Glutamatergic neuron (in vitro differentiated cells): ENCODE measurements around the gene ARHGAP33. TPM values are rescaled to one million over a fixed set of nuclear protein-coding genes. Genes with fewer than 3 reads are reported as not detected.

Source experiments
- DNase-seq: peaks from one replicate; pipeline ENCODE4 v3.0.0; 2022
- H3K27ac Mint-ChIP-seq: one replicate; pipeline ENCODE4 v1.8.0; 2020; ENCODE audit warnings: mild to moderate bottlenecking, mixed read lengths, inconsistent platforms; ENCODE audit not compliant: unreplicated experiment
- H3K27me3 Mint-ChIP-seq: one replicate; pipeline ENCODE4 v1.8.0; 2020; ENCODE audit warnings: mild to moderate bottlenecking, moderate library complexity, mixed read lengths, inconsistent platforms; ENCODE audit not compliant: unreplicated experiment
- H3K36me3 Mint-ChIP-seq: one replicate; pipeline ENCODE4 v1.8.0; 2020; ENCODE audit warnings: mild to moderate bottlenecking, mixed read lengths, inconsistent platforms; ENCODE audit not compliant: unreplicated experiment
- H3K4me1 Mint-ChIP-seq: one replicate; pipeline ENCODE4 v1.8.0; 2020; ENCODE audit warnings: mild to moderate bottlenecking, low read depth, mixed read lengths, inconsistent platforms; ENCODE audit not compliant: unreplicated experiment
- H3K4me3 Mint-ChIP-seq: one replicate; pipeline ENCODE4 v1.8.0; 2020; ENCODE audit warnings: mild to moderate bottlenecking, mixed read lengths, inconsistent platforms; ENCODE audit not compliant: unreplicated experiment
- H3K9me3 Mint-ChIP-seq: one replicate; pipeline ENCODE4 v1.8.0; 2020; ENCODE audit warnings: mild to moderate bottlenecking, moderate library complexity, mixed read lengths, inconsistent platforms; ENCODE audit not compliant: unreplicated experiment
- CTCF ChIP-seq: fragments of 200-600 bp; sonication (generic); IDR thresholded peaks from one replicate; pipeline ENCODE4 v1.5.0; 2021; ENCODE audit not compliant: partially characterized antibody, unreplicated experiment
- total RNA-seq: library from RNA; stranded (reverse); fragmentation: NEBNext Ultra II Directional; extraction: Animal tissue kit (Norgen Biotek cat#: 25700); gene quantifications from one replicate; pipeline ENCODE4 v1.2.1, GENCODE V29; 2021; ENCODE audit not compliant: unreplicated experiment

Gene ARHGAP33
- total RNA-seq, 1 donor from 2014 or later, result 180 TPM

- peaks cover 15% of the 10 kb centered on the region for H3K4me1 Mint-ChIP-seq
- TF ChIP-seq CTCF, result no peak
- H3K4me3 Mint-ChIP-seq, result no peak overlapping the region
- peaks cover 8% of the 10 kb centered on the region for H3K36me3 Mint-ChIP-seq
- peaks cover 19% of the 10 kb centered on the region for H3K27me3 Mint-ChIP-seq
- H3K27ac Mint-ChIP-seq, result no peak overlapping the region
- no peak for DNase-seq
- peaks cover 10% of the 10 kb centered on the region for H3K9me3 Mint-ChIP-seq
Observed at GRCh38 chr19:35780717-35781116, 5.4 kb downstream of the ARHGAP33 start.

DNA sequence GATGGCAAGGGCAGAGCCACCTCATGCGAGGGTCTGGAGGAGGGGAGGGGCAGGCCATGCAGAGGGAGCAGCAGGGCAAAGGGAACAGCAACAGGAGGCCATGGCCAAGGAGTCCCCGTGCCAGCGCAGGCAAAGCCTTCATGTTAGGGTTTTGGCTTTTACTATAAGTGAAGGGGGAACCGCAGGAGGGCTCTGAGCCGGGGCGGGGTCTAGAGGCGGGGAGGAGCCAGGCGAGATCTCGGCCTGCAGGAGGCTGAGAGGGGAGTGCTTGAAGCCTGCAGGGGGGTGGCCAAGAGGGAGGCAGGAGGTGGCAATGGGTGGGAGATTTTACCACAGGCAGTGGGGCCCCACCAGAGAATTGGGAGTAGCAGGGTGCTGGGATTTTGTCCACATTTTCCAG, 6.3 kb downstream of the ARHGAP33 start:
- Mint-ChIP-seq H3K27ac (no peak overlapping the region), H3K4me1 (peaks cover 13% of the 10 kb centered on the region), H3K4me3 (no peak overlapping the region), H3K9me3 (peaks cover 9% of the 10 kb centered on the region), H3K36me3 (peaks cover 10% of the 10 kb centered on the region), H3K27me3 (peaks cover 15% of the 10 kb centered on the region)
- DNase-seq, result no peak
- no peak for TF ChIP-seq CTCF

DNA sequence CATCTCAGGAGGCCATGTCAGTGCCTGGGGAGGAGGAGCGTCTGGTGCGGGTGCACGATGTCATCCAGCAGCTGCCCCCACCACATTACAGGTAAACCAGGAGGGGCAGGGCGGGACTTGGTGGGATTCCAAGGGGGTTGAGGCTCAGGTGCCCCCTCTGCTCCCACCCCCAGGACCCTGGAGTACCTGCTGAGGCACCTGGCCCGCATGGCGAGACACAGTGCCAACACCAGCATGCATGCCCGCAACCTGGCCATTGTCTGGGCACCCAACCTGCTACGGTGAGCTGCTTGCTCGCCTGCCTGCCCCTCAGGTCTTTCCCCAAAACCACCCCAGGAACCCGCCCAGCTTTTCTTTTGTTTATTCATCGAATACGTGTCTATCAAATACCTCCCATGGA, 7.2 kb downstream of the ARHGAP33 start:
- TF ChIP-seq CTCF, result no peak
- peaks cover 8% of the 10 kb centered on the region for H3K27me3 Mint-ChIP-seq

DNA sequence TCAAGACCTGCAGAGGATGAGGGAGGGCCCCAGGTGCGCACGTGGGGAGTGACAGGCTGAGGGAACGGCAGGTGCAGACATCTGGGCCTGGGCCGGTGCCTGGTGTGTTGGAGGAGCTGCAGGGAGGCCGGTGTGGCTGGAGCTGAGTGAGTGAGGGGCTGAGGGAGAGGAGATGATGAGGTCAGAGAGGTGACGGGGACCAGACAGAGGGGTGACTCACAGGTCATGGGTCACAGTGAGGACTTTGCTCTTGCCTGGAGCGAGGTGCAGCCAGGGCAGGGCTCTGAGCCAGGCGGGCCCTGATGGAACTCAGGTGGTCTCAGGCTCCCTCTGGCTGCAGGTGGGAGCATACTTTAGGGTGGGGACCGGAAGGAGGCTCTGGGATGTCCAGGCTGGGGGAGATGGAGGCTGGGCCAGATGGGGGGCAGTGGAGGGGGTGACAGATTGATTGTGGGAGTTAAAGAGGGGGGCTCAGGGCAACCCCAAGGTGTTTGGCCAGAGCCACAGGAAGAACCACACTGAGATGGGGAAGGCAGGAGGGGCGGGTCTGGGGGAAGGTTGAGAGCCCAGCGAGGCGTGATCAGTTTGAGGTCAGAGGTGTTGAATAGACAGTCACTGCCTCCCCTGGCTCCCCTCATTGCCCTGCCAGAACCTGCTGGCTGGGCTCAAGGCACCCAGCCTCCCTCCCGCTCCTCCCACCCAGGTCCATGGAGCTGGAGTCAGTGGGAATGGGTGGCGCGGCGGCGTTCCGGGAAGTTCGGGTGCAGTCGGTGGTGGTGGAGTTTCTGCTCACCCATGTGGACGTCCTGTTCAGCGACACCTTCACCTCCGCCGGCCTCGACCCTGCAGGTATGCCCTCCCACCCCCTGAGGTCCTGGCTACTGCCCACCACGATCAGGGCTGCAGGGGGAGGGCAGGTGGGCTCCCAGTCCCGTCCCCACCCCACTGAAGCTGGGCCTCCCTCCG, 8.4 kb downstream of the ARHGAP33 start:
- H3K4me1 Mint-ChIP-seq, result peaks cover 6% of the 10 kb centered on the region
- H3K4me3 Mint-ChIP-seq, result no peak overlapping the region
- H3K36me3 Mint-ChIP-seq, result peaks cover 5% of the 10 kb centered on the region
- no peak overlapping the region for H3K27ac Mint-ChIP-seq
- H3K9me3 Mint-ChIP-seq, result peaks cover 7% of the 10 kb centered on the region
- no peak for TF ChIP-seq CTCF
- peaks cover 10% of the 10 kb centered on the region for H3K27me3 Mint-ChIP-seq
- no peak for DNase-seq

More for the DNA sequence above, 7.2 kb downstream of the ARHGAP33 start:
- H3K4me3 Mint-ChIP-seq, result no peak overlapping the region
- H3K9me3 Mint-ChIP-seq, result peaks cover 5% of the 10 kb centered on the region
- H3K4me1 Mint-ChIP-seq, result peaks cover 6% of the 10 kb centered on the region
- DNase-seq, result no peak
- H3K36me3 Mint-ChIP-seq, result peaks cover 5% of the 10 kb centered on the region
- no peak overlapping the region for H3K27ac Mint-ChIP-seq

DNA sequence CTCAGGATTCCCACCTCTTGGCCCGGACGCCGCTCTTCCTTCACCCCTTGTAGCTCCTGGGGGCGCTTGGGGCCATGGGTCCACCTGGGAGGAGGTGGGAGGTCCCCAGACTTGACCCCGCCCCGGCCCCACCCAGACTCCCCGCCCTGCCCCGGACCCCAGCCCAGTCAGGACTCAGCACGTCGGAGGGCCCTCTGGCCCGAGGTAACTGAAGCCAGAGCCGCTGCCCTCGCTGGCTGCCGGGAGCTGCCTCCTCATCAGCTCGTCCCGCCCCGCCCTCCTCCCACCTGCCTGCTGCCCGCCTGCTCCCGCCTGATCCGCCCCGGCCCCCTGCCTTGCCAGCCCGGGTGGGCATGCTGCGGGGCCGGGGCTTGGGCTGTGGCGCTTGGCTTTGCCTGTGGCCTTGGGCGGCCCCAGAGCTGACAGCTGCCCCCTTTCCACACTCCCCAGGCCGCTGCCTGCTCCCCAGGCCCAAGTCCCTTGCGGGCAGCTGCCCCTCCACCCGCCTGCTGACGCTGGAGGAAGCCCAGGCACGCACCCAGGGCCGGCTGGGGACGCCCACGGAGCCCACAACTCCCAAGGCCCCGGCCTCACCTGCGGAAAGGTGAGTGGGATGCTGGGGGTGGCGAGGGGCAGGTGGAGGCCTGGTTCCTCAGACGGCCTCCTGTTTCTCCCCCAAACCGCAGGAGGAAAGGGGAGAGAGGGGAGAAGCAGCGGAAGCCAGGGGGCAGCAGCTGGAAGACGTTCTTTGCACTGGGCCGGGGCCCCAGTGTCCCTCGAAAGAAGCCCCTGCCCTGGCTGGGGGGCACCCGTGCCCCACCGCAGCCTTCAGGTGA, 9.4 kb downstream of the ARHGAP33 start:
- DNase-seq, result no peak
- H3K36me3 Mint-ChIP-seq, result peaks cover 5% of the 10 kb centered on the region
- peaks cover 7% of the 10 kb centered on the region for H3K9me3 Mint-ChIP-seq
- no peak for TF ChIP-seq CTCF
- no peak overlapping the region for H3K4me3 Mint-ChIP-seq
- H3K27ac Mint-ChIP-seq, result no peak overlapping the region
- peaks cover 11% of the 10 kb centered on the region for H3K27me3 Mint-ChIP-seq
- peaks cover 6% of the 10 kb centered on the region for H3K4me1 Mint-ChIP-seq
